GM18511 (cell line): ENCODE data around the gene PRICKLE2.

ENCODE experiments used
- ATAC-seq: cut with Tn5 transposase; IDR thresholded peaks from one replicate; pipeline ENCODE4 v1.9.1; 2021; ENCODE audit warnings: mild to moderate bottlenecking, moderate library complexity; ENCODE audit not compliant: unreplicated experiment

The PRICKLE2 gene

DNA sequence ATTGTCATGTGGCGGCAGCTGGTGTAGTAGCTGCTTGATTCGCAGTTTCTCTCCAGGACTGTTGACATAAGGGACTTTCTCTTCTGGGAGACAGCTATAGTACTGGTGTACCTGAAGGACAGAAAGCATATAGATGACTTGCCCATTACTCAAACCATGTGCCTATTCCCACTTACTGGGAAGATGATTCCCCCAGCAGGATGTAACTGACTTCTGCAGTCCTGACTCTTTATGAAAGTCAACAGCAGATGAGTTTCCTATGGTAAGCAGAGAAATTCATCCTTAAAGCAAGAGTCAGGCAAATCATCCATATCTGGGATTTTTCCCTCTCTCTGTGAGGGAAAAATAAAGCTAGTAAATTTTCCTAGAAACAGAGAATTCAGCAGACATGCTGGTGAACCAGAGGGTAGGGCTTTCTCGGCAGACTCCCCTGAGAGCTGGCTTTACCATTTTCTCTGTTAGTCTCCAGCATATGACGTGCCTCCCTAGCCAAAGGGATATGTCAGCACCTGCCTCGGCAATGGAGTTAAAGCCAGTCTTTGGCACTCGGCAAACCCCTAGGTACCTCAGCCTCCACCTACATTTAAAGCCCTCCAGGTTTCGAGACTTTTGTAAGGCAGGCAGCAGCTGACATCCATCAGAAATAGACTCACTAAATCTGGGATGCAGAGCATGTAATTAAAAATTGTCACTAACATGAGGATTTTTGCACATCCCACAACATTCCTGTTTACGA, 62.1 kb downstream of the PRICKLE2 start:
- no peak for ATAC-seq

DNA sequence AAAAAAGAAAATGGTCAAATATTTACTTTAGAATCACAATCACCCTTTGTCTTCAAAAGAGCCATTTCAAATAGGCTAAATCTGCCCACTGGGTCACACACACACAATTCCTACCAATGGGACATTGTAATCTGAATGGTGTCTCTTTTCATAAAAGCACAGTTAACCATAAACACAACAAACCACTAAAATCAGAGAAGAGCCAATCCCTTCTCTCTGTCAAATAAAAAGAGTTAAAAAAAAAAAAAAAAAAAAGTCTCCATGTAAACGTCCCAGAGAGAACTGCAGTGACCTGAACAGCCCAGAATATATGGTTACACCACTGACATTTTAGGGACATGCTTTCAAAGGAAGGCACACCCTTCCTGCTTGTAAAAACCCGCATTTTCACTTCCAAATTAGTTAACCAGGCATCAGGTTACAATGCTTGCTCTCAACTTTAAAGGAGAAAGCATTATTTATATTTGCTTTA, 63.7 kb downstream of the PRICKLE2 start:
- ATAC-seq: no peak

DNA sequence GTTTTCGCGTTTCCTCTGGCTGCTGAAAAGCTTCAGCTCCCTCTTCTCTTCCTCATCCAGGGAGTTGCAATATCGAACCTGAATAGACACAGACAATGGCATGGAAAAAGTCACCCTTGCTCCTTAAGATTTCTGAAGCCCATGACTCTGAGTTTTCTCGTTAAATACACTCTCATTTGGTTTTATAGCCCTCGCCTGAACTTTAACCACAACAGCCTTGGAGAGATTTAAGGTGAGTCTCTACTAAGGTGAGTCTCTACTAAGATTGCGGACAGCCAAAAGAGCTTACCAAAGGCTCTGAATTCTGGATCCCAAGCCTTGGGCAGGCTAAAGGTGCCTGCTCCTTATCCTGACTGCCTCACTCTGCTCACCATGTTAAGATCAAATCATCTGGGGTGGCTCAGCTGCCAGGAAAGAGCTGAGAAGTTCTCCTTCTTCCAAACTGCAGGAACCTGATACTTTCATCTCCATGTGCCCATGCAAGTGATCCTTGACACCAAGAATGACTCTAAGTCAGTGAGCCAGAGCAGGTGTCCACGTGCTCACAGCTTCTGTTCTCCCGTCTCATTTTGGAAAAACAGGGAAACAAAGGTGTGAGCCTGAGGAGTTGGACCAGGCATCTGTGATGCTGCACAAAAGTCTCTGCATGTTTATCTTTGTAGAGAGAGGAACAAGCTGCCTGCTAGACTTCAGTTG, 65.1 kb downstream of the PRICKLE2 start:
- ATAC-seq: no peak

DNA sequence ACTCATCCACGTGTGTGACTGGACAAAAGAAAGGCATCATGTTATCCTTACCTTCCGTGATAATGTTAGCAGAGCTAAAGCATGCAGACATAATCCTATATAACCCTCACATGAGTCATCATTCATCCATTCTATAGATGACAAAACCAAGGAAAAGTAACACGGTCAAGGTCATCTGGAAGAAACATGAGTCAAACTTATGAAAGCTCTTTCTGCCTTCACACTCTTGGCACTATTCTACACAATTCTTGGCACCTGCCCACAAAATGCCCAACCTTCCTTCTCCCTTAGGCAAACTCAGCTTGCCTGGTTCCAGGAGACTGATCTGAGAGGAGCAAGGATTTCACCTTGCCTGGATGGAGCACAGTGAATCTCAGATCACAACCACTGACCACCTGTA, 66.9 kb downstream of the PRICKLE2 start:
- ATAC-seq: no peak

DNA sequence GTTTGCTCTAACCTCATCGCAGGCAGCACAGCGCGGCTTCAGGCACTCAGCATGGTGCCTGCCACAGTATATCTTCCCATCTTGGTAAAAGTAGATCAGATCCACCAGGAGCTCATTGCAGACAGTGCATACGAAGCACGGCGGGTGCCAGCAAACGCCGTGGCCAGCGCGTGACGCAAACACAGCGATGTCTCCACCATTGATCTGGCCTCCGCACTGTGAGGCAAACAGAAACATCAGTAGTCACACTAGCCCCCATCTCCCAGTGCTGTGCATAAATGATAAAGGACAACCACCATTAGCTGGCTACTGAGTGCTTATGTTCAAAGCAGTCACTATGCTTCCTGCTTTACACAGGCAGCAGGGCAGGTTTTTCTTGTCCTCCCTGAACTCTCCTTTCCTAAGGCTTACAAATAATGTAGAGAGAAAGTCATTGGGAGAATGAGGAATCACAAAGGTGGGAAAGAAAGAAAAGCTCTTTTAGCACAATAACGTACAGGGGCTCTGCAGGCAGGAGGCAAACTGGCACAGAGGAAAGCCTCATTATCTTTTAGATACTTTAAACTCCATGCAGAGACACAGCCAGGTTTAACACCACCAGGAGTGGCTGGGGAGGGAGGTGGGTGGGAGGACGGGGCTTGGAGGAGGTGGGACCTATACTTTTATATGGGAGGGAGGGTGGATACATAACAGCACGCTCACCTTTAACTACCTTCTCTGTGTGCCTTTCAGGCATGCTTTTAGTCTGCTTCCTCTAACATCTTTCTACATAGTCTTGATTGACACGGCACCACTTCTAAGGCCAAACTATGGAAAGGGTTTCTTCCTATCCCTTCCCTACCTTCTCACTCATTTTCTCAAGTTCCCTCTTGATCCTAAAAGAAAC, 67.9 kb downstream of the PRICKLE2 start:
- ATAC-seq: no peak

DNA sequence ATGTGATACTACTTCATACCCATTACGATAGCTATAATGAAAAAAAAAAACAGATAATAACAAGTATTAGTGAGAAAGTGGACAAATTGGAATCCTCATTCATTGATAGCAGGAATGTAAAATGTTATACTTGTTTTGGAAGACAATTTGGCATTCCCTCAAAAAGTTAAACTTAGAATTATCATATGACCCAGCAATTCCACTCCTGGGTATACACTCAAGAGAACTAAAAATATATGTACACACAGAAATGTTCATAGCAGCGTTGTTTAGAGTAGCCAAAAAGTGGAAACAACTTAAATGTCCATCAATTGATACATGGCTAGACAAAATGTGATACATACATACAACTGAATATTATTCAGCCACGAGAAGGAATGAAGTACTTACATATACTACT, 69.9 kb downstream of the PRICKLE2 start:
- ATAC-seq: no peak

DNA sequence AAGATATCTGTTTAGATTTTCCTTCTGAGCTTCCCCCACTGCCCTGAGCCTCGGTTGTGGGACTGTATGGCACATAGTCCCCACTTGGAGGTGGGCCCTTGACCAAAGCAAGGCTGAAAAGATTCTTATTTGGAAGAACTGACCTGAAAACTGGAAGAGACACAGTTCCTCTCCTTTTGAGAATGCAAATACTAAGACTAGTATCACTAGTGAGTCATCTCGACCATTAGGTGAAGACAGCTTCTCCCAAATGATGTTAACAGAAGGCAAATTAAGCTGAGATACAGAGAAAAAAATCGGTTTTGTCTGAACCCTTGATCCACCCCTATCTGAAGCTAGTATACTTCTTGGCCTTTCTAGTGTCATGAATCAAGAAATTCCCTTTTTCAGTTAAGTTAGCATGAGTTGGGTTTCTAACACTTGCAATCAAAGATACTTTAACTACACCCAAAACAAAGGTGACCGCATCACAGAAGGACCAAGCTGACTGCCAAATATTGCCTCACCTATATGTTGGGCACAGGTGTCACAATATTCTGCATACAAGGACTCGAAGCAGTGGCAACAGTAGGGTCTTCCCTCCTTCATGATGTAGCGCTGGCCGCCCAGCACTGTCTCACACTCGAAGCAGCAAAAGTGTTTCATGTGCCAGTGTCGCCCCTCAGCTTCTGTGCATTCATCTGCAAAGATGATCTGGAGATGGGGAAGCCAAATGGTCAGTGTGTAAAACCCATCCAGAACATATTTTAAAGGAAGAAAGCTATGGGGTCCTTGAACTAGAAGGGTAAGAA, 72.4 kb downstream of the PRICKLE2 start:
- ATAC-seq: no peak

DNA sequence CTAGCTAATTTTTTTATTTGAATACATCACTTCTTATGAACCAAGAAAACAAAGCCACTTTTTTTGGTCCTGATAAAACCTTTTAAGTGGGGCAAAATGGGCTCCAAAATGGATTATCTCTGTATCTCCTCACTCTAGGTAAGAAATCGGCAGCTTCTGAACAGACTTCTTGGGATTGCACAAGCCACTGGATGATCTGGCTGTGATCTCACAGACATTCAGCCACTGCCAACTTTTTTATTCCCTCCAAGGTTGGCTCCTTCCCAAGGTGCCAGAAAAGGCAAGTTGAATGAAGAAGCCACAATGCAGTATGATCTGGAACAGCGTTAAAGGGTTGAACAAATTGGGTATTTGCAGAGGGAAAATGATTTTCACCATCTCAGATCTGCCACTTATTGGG, 73.2 kb downstream of the PRICKLE2 start:
- ATAC-seq: no peak

DNA sequence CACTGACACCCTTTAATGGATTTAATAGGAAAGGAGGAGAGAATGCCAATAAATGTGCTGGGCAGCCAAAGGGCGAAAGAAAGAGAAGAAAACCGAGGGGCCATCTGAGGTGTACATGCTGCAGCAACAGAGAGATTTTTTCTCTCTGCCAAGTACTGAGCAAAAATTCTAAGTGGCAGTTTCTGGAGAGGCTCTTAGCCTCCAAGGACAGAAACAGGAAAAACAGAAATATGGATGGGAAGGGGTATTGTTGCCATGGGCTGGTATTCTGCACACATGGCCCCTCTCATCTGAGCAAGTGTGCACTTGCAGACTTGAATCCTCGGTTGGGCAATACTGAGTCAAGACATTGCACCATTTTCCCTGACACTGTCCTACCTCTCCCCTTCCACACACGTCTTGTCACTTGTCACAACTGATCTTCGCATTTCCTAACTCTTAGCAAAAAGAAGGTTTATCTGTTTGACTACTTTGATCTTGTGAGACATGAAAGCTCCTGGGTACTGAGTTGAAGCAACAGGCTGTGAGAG, 73.9 kb downstream of the PRICKLE2 start:
- ATAC-seq: no peak

DNA sequence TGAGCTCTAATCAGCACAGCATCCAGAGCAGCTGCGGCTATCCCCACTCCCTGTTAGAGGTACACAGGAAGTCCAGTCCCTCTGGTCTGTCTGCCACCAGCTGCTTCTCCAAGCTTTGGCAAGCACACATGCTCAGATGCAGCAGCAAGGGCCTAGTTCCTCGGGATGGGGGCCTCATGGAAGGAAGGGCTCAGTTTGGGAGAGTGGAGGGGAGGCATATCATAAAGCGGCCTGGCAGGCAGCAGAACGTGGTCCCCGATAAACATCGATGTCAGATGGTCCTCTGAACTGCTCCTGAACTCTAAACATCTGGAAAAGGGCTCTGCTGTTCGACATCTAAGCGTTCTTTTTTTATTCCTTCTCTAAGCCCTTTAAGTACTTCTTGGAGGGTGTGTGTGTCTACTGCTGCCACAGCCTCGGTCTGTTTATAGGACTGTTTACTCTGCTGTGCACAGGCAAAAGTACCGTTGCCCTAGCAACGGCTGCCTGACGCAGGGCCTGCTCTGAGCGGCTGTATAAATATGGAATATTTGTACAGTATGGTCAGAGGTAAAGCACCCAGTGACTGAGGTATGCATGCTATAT, 74.6 kb downstream of the PRICKLE2 start:
- ATAC-seq: no peak

DNA sequence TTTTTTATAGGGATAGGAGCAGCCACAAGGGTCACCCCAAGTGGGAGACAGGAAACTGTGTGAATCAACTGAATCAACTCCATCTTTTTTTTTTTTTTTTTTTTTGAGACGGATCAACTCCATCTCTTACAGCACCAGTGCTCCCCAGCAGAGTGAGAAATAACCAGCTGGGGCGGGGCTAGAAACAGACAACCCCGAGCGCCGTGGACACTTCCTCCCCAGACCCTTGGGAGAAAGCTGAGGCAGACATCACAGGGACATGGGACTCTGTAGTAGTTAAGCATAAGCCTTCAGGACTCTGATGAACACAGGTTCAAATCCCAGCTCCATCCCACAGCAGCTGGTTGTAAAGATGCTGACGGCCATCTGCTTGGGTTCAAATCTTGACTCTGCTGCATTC, 75.4 kb downstream of the PRICKLE2 start:
- ATAC-seq: no peak

DNA sequence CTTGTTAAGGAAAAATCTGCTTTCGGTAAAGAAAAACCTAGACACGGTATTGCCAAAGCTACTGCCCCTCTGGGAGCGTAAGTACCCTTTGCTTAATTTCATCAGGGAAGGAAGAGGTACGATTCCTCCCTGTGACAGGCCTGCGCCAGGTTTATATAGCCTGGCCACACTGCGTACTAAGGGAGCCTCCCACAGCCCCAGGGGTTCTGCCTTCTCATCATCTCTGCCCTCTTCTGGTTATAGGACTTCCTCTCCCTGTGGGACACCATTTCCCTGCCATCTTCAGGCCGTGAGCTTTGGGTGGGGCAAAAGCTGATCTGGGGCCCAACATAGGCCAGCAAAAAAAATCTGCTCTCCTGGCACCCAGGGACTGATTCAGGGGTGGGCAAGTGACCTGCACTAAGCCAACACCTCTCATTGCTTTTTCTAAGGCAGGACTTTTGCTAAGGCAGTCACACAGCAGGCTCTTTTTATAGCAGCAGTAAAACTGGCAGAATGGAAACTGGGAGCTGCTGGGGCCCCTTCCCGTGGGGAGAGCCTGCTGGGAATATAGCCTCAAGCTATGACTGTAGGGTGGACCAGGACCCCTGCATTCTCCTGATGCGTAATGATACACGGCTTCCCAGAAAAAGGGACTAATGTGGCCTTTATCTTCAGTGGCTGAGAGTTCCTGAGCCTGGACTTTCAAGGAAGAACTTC, 76.2 kb downstream of the PRICKLE2 start:
- ATAC-seq: no peak

DNA sequence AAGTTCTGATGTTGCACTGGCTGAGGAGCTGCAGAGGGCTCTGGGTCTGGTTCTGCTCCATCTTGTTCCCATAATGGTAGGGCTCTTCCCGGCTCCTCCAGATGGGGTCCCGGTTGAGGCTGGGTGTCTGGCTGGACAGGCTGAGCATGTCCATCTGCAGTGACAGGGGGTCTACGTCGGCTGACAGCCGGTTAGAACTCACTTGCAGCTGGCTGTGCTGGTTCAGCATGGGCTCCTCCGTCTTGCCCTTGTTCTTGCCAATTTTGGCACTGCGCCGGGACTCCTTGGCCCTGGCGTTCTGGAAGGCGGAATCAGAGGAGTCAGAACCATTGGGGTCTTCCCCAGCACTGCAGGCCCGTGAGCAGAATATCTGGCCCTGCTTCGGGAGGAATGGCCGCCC, 78.1 kb downstream of the PRICKLE2 start:
- no peak for ATAC-seq

DNA sequence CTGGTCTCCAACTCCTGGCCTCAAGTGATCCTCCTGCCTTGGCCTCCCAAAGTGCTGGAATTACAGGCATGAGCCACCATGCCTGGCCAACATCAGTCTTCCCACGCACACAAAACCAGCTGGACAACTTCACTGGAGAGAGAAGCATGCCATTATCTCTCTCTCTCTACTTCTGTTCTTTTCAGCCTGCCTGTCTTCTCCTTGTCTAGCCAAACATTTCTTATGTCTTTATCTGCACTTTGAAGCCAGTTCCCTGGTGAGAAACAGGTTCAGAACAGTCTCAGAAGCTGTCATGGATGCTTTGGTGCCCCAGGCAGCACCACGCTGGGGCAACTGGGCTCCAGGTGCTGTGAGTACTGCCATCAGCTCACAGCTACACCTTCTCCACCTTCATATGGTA, 79.8 kb downstream of the PRICKLE2 start:
- no peak for ATAC-seq

DNA sequence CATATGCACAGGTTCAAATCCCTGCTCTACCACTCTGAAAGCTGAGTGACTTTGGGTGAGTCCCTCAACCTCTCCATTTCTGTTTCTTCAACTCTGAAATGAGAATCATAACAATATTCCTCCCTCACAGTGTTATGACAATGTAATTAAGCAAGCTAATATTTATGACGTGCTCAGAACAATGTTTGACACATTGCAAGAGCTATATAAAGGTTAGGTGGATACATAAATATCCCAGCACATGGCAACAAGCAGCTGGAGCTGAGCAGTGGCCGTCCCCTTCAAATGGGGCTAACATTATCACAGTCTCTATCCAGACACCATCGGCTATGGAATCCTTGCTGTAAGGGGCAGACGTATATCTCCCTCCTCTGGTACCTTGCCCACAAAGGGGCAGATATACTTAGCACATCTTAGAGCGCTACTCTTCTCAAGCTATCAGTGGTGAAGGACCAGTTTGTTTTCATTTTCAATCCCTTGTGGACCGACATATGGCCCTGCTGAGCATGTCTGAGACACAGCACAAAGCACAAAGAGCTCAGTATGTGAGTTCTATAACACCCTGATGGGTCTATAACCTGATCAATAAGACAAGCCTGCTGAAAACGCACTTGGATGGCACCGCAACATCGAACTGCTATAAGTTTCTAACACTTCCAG, 80.9 kb downstream of the PRICKLE2 start:
- ATAC-seq: no peak

DNA sequence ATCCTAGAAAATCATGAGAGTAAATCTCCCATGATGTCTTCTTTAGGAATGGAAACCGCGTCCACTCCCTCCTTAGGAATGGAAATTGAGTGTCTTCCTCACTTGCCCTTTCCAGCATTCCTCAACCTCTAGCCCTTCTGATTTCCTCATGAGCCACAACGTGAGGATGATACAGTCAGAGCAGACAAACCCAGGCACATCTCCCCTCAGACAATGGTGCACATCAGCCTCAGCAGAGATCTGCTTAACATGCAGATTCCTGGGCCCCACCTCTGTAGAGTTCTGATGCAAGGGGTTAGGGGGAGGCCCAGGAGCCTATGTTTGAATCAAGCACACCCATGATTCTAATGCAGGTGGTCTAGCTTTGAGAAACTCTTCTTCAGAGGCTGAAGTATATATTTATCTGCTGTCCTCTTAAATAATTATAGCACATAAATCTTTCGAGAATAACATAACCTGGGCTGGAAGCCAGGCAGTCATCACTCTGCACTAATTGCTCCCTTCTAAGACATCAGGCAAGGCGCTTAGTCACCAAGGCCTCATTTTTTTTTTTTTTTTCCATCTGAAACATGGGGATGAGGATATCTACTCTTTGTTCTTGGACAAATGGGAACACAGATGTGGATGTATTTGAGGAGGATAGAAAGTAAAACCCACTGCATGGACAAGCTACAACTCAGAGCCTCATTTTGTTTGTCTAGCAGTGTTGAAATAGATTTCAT, 81.7 kb downstream of the PRICKLE2 start:
- no peak for ATAC-seq

DNA sequence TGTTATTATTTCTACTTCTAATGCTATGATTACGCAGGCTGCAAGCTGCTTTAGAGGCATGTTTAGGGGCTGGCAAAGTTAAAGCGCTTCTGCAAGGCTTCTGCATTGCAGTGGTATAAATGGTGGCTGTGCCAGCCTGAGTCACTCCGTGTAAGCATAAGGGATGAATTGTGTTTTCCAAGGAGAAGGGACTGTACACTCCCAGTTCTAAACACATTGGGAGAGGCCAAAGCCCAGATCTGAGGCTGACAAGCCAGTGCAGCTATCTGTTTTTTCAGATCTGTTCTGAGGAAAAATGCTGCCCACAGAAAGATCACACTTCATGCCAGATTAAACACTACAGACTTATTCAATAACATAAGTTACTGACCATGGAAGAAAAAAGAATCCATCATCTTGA, 83.8 kb downstream of the PRICKLE2 start:
- no peak for ATAC-seq

DNA sequence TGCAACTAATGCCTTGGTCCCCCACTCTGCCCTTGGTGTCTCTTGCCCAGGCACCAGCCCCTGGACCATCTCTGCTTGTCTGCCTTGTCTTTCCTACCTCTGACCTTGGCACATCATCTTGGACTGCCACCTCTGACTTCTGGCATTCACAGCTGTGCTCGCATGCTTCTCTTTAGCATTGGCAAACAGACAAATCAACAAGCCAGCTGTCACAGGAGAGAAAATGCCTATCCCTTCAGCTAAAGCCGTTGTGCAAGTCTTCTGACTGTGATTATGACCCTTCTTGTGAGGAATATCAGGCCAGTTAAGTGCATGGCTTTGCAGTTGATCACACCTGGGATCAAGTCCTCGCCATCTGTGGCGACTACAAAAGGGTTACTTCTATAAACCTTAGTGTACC, 84.6 kb downstream of the PRICKLE2 start:
- ATAC-seq: no peak
